Nucleus accumbens (tissue), 56 donors: ENCODE measurements around the gene PRDM8.

ENCODE experiments used
- DNase-seq, 56 donors: peaks; one replicate each; lab custom pipeline; 2025; lab: John Stamatoyannopoulos, UW

PRDM8 gene

GRCh38 chr4:80183250-80184052, 13.9 kb upstream of the PRDM8 start:
- peak in 13 of 56 donors; percentile 20 to 53 (median 41) for DNase-seq

- DNase-seq = peak in 50 of 56 donors; percentile 15 to 90 (median 62)
Observed at GRCh38 chr4:80184053-80184824, 13.1 kb upstream of the PRDM8 start.

GRCh38 chr4:80184825-80185756, 12.2 kb upstream of the PRDM8 start:
- DNase-seq = peak in 4 of 56 donors; percentile 7 to 51 (median 28)

- DNase-seq = peak in 2 of 56 donors; percentile 10 to 13
Observed at GRCh38 chr4:80185787-80186548, 11.3 kb upstream of the PRDM8 start.

- DNase-seq = peak in 25 of 56 donors; percentile 13 to 65 (median 39)
Observed at GRCh38 chr4:80186676-80187075, 10.6 kb upstream of the PRDM8 start.

GRCh38 chr4:80187677-80188076, 9.6 kb upstream of the PRDM8 start:
- DNase-seq = peak in 2 of 56 donors; percentile 6 to 8

GRCh38 chr4:80188457-80188800, 8.9 kb upstream of the PRDM8 start:
- DNase-seq = no peak

- no peak for DNase-seq
Observed at GRCh38 chr4:80188801-80189458, 8.4 kb upstream of the PRDM8 start.

GRCh38 chr4:80189581-80189955, 7.7 kb upstream of the PRDM8 start:
- DNase-seq = no peak

- DNase-seq = peak in 2 of 56 donors; percentile 22 to 25
Observed at GRCh38 chr4:80189956-80190677, 7.2 kb upstream of the PRDM8 start.

- DNase-seq = no peak
Observed at GRCh38 chr4:80192252-80192866, 4.9 kb upstream of the PRDM8 start.

- no peak for DNase-seq
Observed at GRCh38 chr4:80192937-80193336, 4.4 kb upstream of the PRDM8 start.

- no peak for DNase-seq
Observed at GRCh38 chr4:80195441-80196140, 1.7 kb upstream of the PRDM8 start.

GRCh38 chr4:80196259-80196921, 913 bp upstream of the PRDM8 start:
- DNase-seq = peak in 21 of 56 donors; percentile 12 to 56 (median 34)

- peak in 27 of 56 donors; percentile 12 to 71 (median 41) for DNase-seq
Observed at GRCh38 chr4:80197601-80198440, 518 bp downstream of the PRDM8 start.

- DNase-seq = no peak
Observed at GRCh38 chr4:80198441-80198837, 1.1 kb downstream of the PRDM8 start.
